NCI-H1092 (cell line): ENCODE data around the gene MARCHF10.
"Not testable (repeated sequence)": the region's sequence is repeated elsewhere in the genome, so short reads cannot be mapped to it uniquely, and the experiment has no call there.

Source experiments
- DNase-seq: peaks from one replicate; lab custom pipeline; 2025; lab: John Stamatoyannopoulos, UW

The MARCHF10 gene, protein sequence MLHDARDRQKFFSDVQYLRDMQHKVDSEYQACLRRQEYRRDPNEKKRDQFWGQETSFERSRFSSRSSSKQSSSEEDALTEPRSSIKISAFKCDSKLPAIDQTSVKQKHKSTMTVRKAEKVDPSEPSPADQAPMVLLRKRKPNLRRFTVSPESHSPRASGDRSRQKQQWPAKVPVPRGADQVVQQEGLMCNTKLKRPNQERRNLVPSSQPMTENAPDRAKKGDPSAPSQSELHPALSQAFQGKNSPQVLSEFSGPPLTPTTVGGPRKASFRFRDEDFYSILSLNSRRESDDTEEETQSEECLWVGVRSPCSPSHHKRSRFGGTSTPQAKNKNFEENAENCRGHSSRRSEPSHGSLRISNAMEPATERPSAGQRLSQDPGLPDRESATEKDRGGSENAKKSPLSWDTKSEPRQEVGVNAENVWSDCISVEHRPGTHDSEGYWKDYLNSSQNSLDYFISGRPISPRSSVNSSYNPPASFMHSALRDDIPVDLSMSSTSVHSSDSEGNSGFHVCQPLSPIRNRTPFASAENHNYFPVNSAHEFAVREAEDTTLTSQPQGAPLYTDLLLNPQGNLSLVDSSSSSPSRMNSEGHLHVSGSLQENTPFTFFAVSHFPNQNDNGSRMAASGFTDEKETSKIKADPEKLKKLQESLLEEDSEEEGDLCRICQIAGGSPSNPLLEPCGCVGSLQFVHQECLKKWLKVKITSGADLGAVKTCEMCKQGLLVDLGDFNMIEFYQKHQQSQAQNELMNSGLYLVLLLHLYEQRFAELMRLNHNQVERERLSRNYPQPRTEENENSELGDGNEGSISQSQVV

GRCh38 chr17:62807812-62808575 is at the start of gene MARCHF10:
Gene MARCHF10 (minus strand): TSS chr17:62808314. CDS start chr17:62801735, 6,579 bp downstream.
- peak; percentile 53 for DNase-seq

GRCh38 chr17:62857526-62857925 is 49.4 kb upstream of the MARCHF10 start:
- no peak for DNase-seq

GRCh38 chr17:62856594-62856993 is 48.5 kb upstream of the MARCHF10 start:
- DNase-seq, result no peak

DNA sequence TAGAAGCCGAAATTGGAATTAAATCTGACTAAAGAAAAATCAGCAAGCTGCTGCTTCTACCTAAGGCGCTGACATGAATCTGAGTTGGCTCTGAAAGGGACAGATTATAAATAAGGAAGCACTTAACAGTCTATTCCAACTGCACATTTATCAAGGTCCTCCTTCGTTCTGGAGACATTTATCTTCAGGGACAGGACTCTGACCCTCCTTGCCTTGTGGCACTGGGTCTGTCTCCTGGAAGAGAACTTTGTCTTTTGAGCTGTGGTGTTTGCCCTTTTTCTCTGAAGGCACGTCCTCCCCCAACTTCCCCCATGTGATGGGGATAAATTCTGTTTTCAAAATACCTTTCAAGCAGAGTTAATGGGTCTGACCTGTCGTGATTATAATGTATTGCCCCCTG is 47.0 kb upstream of the MARCHF10 start:
- DNase-seq, result no peak

DNA sequence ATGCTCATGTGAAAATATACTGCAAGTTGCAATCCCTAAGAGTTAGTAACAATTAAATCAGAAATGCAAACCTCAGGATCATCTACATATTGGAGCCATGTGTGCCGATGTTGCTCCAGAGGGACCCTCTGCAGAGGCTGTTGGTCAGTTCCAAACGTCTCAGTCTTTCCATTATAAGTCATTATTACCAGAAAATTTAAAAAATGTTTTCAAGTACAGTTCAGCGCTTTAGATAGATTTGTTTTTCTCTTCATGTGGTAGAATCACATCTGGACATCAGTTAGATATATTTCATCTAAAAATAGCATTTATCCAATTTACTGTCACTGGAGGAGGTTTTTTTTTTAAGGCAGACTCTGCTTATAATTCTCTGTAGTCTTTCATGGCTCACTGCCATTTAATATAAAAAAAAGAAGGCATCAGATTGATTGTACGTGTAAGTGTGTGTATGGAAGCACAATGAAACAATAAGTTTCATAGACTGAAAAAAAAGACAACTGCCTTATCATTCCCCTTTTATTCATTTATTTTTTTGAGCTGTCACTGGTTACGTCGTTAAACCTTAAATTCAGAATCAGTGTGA is 46.1 kb upstream of the MARCHF10 start:
- no peak for DNase-seq

DNA sequence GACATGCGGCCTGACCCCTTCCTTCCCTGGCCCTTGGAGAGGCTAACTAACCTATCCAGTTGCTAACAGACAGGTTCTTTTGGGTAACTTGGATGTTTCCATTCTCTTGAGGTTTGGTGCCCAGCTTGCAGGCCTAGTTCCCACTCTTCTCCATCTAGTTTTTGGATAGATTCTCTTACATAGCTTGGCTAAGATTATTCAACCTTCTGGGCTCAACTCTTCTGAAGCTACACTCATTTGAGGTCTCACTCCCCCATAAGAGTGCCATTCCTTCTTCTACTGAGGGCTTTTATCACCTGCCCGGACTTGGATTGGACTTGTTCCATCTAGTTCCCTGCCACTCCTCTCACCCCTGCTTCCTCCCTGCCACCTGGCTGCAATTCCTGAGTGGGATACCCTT is 44.1 kb upstream of the MARCHF10 start:
- no peak for DNase-seq

- not testable (repeated sequence) for DNase-seq
These were observed 41.7 kb upstream of the MARCHF10 start for GRCh38 chr17:62849591-62850415.

GRCh38 chr17:62848334-62848733 is 40.2 kb upstream of the MARCHF10 start:
- no peak for DNase-seq

DNA sequence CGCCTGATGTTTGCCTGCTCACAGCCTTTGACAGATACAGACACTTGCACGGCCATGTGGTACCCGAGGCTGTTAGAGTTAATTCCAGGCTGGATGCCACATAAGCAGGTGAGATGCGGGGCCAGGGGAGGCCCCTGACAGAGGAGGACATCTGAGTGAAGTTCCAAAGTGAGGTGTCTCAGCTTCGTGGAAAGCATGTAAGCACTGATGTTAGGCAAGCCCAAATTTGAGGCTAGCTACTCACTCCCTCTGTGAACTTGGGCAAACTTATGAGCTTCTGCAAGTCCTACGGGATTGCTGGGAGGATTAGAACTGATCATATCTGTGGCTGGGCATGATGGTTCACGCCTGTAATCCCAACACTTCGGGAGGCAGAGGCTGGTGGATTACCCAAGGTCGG is 39.3 kb upstream of the MARCHF10 start:
- DNase-seq, result no peak

- no peak for DNase-seq
These were observed 32.8 kb upstream of the MARCHF10 start for GRCh38 chr17:62840871-62841270.

DNA sequence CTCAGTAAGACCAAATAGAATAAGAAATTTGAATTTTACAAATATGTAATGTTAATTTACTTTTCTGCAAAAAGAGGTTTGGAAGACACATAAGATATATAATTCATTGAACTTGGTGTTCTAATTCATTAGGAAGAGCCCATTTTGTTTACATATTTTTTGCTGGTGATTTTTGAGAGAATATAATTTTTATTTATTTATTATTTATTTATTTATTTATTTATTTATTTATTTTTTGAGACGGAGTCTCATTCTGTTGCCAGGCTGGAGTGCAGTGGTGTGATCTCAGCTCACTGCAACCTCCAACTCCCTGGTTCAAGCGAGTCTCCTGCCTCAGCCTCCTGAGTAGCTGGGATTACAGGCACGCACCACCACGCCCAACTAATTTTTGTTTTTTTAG is 25.7 kb upstream of the MARCHF10 start:
- not testable (repeated sequence) for DNase-seq

GRCh38 chr17:62832405-62832804 is 24.3 kb upstream of the MARCHF10 start:
- no peak for DNase-seq

GRCh38 chr17:62831066-62831465 is 23.0 kb upstream of the MARCHF10 start:
- DNase-seq, result not testable (repeated sequence)

- DNase-seq, result no peak
These were observed 19.8 kb upstream of the MARCHF10 start for GRCh38 chr17:62827746-62828485.

- DNase-seq, result no peak
These were observed 18.8 kb upstream of the MARCHF10 start for GRCh38 chr17:62826956-62827355.

DNA sequence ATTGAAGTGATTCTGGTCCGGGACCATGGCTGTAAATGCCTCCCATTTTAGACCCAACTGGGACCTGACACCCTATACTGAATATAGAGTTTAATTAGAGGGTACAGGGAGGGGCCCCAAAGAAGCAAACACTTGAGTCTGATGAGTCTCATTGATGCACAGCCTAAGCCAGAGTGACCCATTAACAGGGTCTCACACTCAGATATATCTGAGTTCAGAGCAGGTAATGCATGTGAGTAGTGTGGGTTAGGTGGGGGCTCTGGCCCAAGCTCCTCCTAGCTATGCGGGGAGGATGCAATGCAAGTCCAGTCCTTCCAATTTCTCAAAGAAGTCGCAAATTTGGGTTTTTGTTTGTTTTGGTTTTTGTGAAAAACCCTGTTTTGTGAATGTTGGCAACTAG is 17.1 kb upstream of the MARCHF10 start:
- DNase-seq, result no peak

DNA sequence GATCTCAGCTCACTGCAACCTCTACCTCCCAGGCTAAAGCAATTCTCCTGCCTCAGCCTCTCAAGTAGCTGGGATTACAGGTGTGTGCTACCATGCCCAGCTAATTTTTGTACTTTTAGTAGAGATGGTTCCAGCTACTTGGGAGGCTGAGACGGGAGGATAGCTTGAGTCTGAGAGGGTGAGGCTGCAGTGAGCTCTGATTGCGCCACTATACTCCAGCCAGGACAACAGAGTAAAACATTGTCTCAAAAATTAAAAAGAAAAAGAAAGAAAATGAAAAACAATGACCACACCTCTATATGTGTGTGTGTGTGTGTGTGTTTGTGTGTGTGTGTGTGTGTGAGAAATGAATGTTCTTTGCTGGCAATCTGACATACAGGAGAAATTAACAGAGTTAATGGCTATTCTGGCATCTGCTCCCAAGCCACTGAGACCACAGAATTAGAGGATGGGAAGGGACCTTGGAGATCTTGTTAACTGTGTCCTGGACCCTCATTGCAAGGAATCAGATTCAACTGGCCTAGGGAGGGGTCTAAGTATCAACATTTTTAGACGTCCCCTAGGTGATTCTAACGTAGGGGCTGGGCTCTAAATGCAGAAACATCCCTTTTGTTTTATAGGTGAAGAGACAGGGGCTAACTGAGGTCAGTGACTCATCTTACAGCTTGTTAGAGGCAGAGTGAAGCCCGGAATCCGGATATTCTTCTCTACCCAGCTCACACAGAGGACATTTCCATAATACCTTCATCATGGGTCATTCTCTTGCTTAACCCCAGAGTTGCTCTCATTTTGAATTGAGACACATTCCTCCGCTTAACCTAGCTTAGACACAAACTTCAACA is 16.4 kb upstream of the MARCHF10 start:
- DNase-seq, result no peak

DNA sequence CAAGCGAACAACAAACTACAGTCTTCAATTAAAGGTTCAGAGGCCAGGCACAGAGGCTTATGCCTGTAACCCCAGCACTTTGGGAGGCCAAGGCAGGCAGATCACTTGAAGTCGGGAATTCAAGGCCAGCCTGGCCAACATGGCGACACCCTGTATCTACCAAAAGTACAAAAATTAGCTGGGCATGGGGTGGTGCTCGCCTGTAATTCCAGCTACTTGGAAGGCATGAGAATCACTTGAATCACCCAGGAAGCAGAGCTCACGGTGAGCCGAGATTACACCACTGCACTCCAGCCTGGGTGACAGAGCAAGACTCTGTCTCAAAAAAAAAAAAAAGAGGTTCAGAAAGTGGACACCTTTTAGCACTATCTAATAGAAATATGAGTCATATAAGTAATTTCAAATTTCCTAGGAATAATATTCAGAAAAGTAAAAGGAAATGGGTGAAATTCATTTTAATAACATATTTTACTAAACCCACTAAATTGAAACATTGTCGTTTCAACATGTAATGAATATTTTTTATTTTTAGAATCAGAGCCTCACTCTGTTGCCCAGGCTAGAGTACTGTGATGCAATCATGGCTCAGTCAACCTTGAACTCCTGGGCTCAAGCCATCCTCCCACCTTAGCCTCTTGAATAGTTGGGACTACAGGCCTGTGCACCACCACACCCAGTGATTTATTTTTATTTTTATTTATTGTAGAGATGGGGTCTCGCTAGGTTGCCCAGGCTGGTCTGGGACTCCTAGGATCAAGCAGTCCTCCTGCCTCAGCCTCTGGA is 15.2 kb upstream of the MARCHF10 start:
- no peak for DNase-seq
